Ascending aorta (tissue), 2 donors: ENCODE data around the gene HTT-AS. TPM values are rescaled to one million over a fixed set of nuclear protein-coding genes. Genes with fewer than 3 reads are reported as not detected.

Source experiments
- DNase-seq, 2 donors: peaks; one replicate each; pipeline ENCODE4 v3.0.0-alpha.2; 2019; ENCODE audit warnings: low spot score in 2 of 2
- H3K27ac ChIP-seq, 2 donors: fragments of 200-600 bp; sonication (generic); one replicate each; pipeline ENCODE4 v1.5.1; 2016 to 2017; ENCODE audit warnings: mild to moderate bottlenecking in 1 of 2
- H3K27me3 ChIP-seq: fragments of 200-600 bp; sonication (generic); one replicate; pipeline ENCODE4 v1.5.1; 2017
- H3K36me3 ChIP-seq, 2 donors: fragments of 200-600 bp; sonication (generic); one replicate each; pipeline ENCODE4 v1.5.1; 2016
- H3K4me1 ChIP-seq, 2 donors: fragments of 200-600 bp; sonication (generic); one replicate each; pipeline ENCODE4 v1.5.1; 2016 to 2017; ENCODE audit warnings: mild to moderate bottlenecking in 1 of 2
- H3K4me3 ChIP-seq, 2 donors: fragments of 200-600 bp; sonication (generic); one replicate each; pipeline ENCODE4 v1.5.1; 2016 to 2017; ENCODE audit warnings: mild to moderate bottlenecking in 1 of 2
- H3K9me3 ChIP-seq, 2 donors: fragments of 200-600 bp; sonication (generic); one replicate each; pipeline ENCODE4 v1.5.1; 2016
- CTCF ChIP-seq, 3 experiments: fragments of 200-600 bp in 2 of 3; fragments of 450-650 bp in 1 of 3; sonication (generic) in 2 of 3; IDR thresholded peaks; one replicate each; pipeline ENCODE4 v1.5.1; 2016 to 2019; ENCODE audit warnings: antibody characterized with exemption in 3 of 3, mild to moderate bottlenecking in 1 of 3, moderate library complexity in 1 of 3
- intact Hi-C: fragments of 100-400 bp; cut with DNase I; formaldehyde crosslinking; loops from one replicate; pipeline ENCODE4 v1.15.1; 2023
- total RNA-seq: library from RNA; depleted of rRNA; stranded (reverse); fragments of >200 nt; gene quantifications from one replicate; pipeline ENCODE4 v1.1.0, GENCODE V29; 2016

HTT-AS gene
- total RNA-seq, 1 donor from 2014 or later, result not detected

GRCh38 chr4:3036131-3036952 is 38.0 kb downstream of the HTT-AS start:
- intact Hi-C loops, result loop anchor here (5.0 kb wide), 1 partner anchor 274 kb away; no protein-coding TSS in a partner anchor
- peaks cover 0 to 6% of the 10 kb centered on the region in 2 donors for H3K4me1 ChIP-seq
- no peak for DNase-seq

GRCh38 chr4:3035674-3036073 is 38.7 kb downstream of the HTT-AS start:
- TF ChIP-seq CTCF (IDR thresholded peaks at IDR 0.05), result no peak
- Histone ChIP-seq H3K4me1 (peaks cover 0 to 6% of the 10 kb centered on the region in 2 donors), H3K9me3 (no peaks in the 10 kb centered on the region), H3K36me3 (no peaks in the 10 kb centered on the region), H3K27me3 (no peaks in the 10 kb centered on the region), H3K4me3 (no peak overlapping the region), H3K27ac (no peak overlapping the region)
- intact Hi-C loops, result loop anchor here (5.0 kb wide), 1 partner anchor 273 kb away; no protein-coding TSS in a partner anchor
- no peak for DNase-seq

More at GRCh38 chr4:3036131-3036952, 38.0 kb downstream of the HTT-AS start:
- H3K36me3 ChIP-seq, result no peaks in the 10 kb centered on the region
- H3K9me3 ChIP-seq, result no peaks in the 10 kb centered on the region
- no peak for TF ChIP-seq CTCF (IDR thresholded peaks at IDR 0.05)
- no peak overlapping the region for H3K4me3 ChIP-seq
- no peaks in the 10 kb centered on the region for H3K27me3 ChIP-seq
- no peak overlapping the region for H3K27ac ChIP-seq

GRCh38 chr4:3035249-3035648 is 39.1 kb downstream of the HTT-AS start:
- intact Hi-C loops, result loop anchor here (5.0 kb wide), 1 partner anchor 273 kb away; no protein-coding TSS in a partner anchor
- H3K27me3 ChIP-seq, result no peaks in the 10 kb centered on the region
- peaks cover 0 to 6% of the 10 kb centered on the region in 2 donors for H3K4me1 ChIP-seq
- no peak overlapping the region for H3K4me3 ChIP-seq
- no peaks in the 10 kb centered on the region for H3K36me3 ChIP-seq
- no peak overlapping the region for H3K27ac ChIP-seq
- TF ChIP-seq CTCF (IDR thresholded peaks at IDR 0.05), result no peak
- no peak for DNase-seq
- no peaks in the 10 kb centered on the region for H3K9me3 ChIP-seq

GRCh38 chr4:3034231-3034630 is 40.1 kb downstream of the HTT-AS start:
- Histone ChIP-seq H3K4me3 (no peak overlapping the region), H3K36me3 (no peaks in the 10 kb centered on the region), H3K27me3 (no peaks in the 10 kb centered on the region), H3K27ac (no peak overlapping the region), H3K4me1 (peaks cover 0 to 6% of the 10 kb centered on the region in 2 donors), H3K9me3 (no peaks in the 10 kb centered on the region)
- no peak for DNase-seq
- TF ChIP-seq CTCF (IDR thresholded peaks at IDR 0.05), result no peak
- intact Hi-C loops, result no loop called here

GRCh38 chr4:3031357-3032082 is 42.8 kb downstream of the HTT-AS start:
- no peak overlapping the region for H3K4me3 ChIP-seq
- no peaks in the 10 kb centered on the region for H3K27me3 ChIP-seq
- H3K9me3 ChIP-seq, result no peaks in the 10 kb centered on the region
- DNase-seq, result no peak
- no peaks in the 10 kb centered on the region for H3K4me1 ChIP-seq
- TF ChIP-seq CTCF (IDR thresholded peaks at IDR 0.05), result no peak
- intact Hi-C loops, result no loop called here
- H3K27ac ChIP-seq, result no peak overlapping the region
- H3K36me3 ChIP-seq, result no peaks in the 10 kb centered on the region
